Fibroblast of pulmonary artery (primary cell): ENCODE results near the gene OR51T1.
A peak's percentile ranks its signal among the peaks of the same experiment; 100 is the strongest.
"Not testable (repeated sequence)": the region's sequence is repeated elsewhere in the genome, so short reads cannot be mapped to it uniquely, and the experiment has no call there.

ENCODE experiments used
- DNase-seq: peaks from one replicate; pipeline ENCODE4 v3.0.0-alpha.2; 2010; ENCODE audit warnings: low read depth
- H3K4me3 ChIP-seq: replicated peaks from 2 replicates; pipeline ENCODE4 v1.5.1; 2011; ENCODE audit warnings: low read depth, mild to moderate bottlenecking, control low read depth, low read length, moderate library complexity
- CTCF ChIP-seq: IDR thresholded peaks from 2 replicates; pipeline ENCODE4 v1.5.1; 2011; ENCODE audit warnings: mild to moderate bottlenecking, control low read depth, low read length, inconsistent platforms; ENCODE audit errors: missing control alignments

The OR51T1 gene

GRCh38 chr11:4881860-4882500, at the start of gene OR51T1:
TSS of gene OR51T1 (plus strand) at chr11:4881900. CDS start at chr11:4881900, 0 bp downstream.
- peak; percentile 13 for DNase-seq
- no peak for TF ChIP-seq CTCF
- no peak within 1 kb of the TSS for H3K4me3 ChIP-seq

DNA sequence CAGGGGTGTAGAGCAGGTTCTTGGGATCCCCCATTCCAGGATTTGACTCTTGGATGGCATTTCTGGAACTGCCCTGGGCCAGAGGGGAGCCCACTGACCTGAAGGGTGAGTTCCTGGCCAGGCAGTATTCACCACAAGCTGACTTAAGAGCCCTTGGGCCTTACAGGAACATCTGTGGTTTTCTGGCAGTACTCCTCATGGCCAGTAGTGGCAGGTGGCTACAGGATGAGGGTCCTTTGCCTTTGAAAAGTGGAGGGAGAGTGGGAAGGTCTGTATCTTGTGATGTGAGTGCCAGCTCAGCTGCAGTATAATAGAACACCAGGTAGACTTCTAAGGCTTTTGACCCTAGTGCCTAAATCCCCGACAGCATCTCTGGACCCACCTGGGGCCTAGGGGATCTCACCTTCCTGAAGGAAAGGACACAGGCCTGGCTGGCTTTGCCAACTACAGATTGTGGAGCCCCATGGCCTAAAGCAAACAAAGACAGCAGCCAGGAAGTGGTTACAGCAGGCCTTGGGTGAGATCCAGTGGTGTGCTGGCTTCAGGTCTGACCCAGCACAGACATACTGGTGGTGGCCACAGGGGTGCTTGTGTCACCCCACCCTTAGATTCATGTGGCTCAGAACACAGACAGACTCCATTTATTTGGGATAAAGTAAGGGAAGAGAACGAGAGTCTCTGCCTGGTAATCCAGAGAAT, 41.7 kb upstream of the OR51T1 start:
- no peak for DNase-seq
- no peak overlapping the region for H3K4me3 ChIP-seq
- TF ChIP-seq CTCF = no peak

DNA sequence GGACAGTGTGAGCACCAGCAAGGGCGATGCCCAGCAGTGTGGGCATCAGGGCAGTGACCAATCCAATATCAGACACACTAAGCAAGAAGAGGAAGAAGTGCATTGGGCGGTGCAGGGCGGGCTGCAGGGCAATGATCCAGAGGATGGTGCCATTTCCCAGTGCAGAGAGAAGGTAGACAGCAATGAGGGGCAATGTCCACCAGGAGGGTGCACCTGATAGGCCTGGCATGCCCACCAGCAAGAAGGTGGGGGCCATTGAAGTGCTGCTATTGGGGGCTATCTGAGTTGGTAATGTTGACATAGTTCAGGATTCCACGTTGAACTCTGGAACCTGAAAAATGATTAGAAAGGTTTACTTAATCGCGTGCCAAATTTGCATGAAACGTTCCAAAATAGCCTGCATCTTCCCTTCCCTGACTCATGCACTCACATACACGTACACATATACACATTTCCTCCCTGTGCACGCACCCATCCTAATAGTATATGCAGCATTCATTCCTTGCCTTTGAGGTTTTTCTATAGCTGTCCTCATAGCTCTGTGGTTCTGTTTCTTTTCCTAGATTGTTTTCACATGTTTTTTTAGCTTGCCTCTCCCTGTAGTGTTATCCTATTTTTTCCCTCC, 32.7 kb upstream of the OR51T1 start, which contains the start of gene OR51S1:
OR51S1 (minus strand) TSS at position 301 of the 625 bp plus-strand sequence; CDS start at position 301, 0 bp downstream.
- no peak for DNase-seq
- no peak within 1 kb of the TSS for H3K4me3 ChIP-seq
- no peak for TF ChIP-seq CTCF

GRCh38 chr11:4851033-4851432, 30.7 kb upstream of the OR51T1 start:
- H3K4me3 ChIP-seq = no peak overlapping the region
- no peak for TF ChIP-seq CTCF
- DNase-seq = peak; percentile 68

GRCh38 chr11:4854286-4854685, 27.4 kb upstream of the OR51T1 start:
- DNase-seq, H3K4me3 ChIP-seq: not testable (repeated sequence)

- no peak for TF ChIP-seq CTCF
- DNase-seq = no peak
- no peak overlapping the region for H3K4me3 ChIP-seq
Measured at GRCh38 chr11:4862447-4863236, 19.1 kb upstream of the OR51T1 start.

- peak; percentile 5 for DNase-seq
- TF ChIP-seq CTCF = no peak
- no peak overlapping the region for H3K4me3 ChIP-seq
Measured at GRCh38 chr11:4863876-4864275, 17.8 kb upstream of the OR51T1 start.
